Activated CD4-positive, CD25-positive, alpha-beta regulatory T cell treated with anti-CD3 and anti-CD28 coated beads, Interleukin-2, amount 50 U/mL, for 16 hours (primary cell): ENCODE results near the gene GSTM2.
"Not testable (repeated sequence)": the region's sequence is repeated elsewhere in the genome, so short reads cannot be mapped to it uniquely, and the experiment has no call there.

Experiments
- DNase-seq: peaks from one replicate; pipeline ENCODE4 v3.0.0-alpha.2; 2020; ENCODE audit warnings: low read depth, low spot score

GSTM2 gene

DNA sequence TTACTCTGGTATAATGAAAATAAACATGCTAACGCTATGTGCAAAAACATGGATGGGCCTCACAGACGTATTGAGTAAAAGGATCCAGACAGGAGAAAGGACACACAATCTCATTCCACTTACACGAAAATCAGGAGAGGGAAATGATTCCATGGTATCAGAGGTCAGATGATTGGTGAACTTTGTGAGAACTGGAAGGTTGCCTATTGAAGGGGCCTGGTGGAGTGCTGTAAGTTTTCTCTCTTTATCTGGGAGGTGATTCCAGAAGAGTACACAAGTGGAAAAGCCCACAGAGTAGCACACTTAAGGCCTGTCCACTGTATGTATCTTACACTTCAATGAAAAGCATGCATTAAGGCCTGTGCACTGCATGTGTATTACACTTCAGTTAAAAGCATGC lies 9.6 kb downstream of the GSTM2 start:
- DNase-seq = no peak

- not testable (repeated sequence) for DNase-seq
Measured at GRCh38 chr1:109678637-109679036, 10.8 kb downstream of the GSTM2 start.

GRCh38 chr1:109684777-109685176 lies 16.9 kb downstream of the GSTM2 start:
- not testable (repeated sequence) for DNase-seq

DNA sequence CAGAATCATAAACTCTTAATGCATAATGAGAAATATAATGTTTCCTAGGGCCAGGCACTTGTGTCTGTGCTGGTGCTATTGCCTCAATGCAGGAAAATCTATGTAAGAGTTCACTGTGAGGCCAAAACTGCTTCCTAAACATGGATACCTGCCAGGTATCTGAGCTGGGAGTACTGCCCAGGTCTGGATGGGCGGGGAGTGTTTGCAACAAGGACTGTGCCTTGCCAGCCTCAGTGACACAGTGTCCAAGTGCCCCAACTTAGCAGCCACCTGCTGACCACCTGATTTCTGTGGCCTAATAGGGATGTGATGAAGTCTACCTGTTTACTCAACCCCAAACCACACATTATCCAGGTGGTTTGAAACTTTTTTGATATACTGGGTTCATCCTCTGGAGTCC lies 17.5 kb downstream of the GSTM2 start:
- DNase-seq = not testable (repeated sequence)

DNA sequence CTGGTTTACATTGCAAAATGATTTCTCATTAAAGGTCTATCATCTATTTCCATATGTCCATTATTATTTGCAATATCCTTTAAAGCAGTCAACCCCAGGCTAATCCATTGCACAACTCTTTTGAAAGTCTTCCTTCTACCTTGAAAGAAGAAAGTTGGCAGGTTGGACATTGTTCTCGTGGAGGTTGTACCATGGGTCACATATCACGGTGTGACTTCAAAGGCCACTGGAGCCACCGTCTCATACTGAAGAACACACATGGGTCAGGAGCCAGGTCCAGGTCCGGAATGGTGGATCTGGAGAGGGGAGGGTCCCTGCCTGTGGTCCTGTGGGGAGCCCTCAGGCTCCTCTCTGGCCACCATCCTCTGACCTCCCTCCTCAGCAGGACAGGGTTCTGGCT lies 18.0 kb downstream of the GSTM2 start:
- DNase-seq = not testable (repeated sequence)

GRCh38 chr1:109687109-109687508 lies 19.3 kb downstream of the GSTM2 start:
- DNase-seq = not testable (repeated sequence)

DNA sequence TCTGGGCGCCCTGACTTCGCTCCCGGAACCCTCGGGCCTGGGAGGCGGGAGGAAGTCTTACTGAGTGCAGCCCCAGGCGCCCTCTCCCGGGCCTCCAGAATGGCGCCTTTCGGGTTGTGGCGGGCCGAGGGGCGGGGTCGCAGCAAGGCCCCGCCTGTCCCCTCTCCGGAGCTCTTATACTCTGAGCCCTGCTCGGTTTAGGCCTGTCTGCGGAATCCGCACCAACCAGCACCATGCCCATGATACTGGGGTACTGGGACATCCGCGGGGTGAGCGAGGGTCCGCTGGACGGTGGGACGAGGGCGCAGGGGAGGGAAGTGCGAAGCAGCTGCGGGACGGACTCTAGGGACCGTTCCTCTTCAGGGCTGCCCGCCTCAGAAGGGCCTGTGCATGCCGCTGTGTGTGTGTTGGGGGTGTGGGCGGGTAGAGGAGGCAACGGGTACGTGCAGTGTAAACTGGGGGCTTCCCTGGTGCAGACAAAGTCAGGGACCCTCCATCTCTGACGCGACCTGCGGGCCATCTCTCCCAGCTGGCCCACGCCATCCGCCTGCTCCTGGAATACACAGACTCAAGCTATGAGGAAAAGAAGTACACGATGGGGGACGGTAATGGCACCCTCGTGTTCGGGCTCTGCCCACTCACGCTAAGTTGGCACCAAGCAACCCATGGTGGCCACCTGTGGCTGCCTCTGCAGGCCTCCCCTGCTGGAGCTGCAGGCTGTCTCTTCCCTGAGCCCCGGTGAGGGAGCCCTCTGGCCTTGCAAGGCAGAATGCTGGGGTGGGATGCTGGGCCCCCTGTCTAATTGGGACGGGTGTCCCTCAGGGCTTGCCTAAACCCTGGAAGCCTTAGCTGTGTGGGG lies 20.0 kb downstream of the GSTM2 start, which contains the start of gene GSTM1:
Gene GSTM1, plus strand, starts transcription at position 177 of the 859 bp plus-strand sequence. Its CDS starts 57 bp downstream, at position 234.
- no peak for DNase-seq

GRCh38 chr1:109689844-109690405 lies 22.1 kb downstream of the GSTM2 start:
- no peak for DNase-seq

- no peak for DNase-seq
Measured at GRCh38 chr1:109691759-109692158, 23.9 kb downstream of the GSTM2 start.

GRCh38 chr1:109694400-109694799 lies 26.5 kb downstream of the GSTM2 start:
- not testable (repeated sequence) for DNase-seq

GRCh38 chr1:109695138-109695537 lies 27.3 kb downstream of the GSTM2 start:
- not testable (repeated sequence) for DNase-seq

GRCh38 chr1:109697066-109697465 lies 29.2 kb downstream of the GSTM2 start:
- no peak for DNase-seq

DNA sequence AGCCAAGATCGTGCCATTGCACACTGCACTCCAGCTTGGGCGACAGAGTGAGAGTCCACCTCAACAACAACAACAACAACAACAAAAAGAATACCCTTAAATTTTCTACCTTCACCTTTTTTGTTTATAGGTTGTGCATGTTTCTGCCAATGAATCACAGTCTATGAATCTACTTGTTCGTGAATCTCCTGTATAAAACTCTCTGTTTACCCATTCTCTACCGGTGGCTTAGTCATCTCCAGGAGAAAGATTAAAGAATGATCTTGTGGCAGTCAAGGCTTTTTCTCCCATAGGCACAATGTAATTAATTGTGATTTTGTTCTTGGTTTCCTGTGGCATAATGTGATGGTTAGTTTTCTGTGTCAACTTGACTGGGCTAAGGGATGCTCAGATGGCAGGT lies 30.0 kb downstream of the GSTM2 start:
- not testable (repeated sequence) for DNase-seq

- not testable (repeated sequence) for DNase-seq
Measured at GRCh38 chr1:109702940-109703339, 35.1 kb downstream of the GSTM2 start.

- DNase-seq = no peak
Measured at GRCh38 chr1:109704173-109704572, 36.3 kb downstream of the GSTM2 start.

GRCh38 chr1:109705411-109705810 lies 37.6 kb downstream of the GSTM2 start:
- DNase-seq = no peak

DNA sequence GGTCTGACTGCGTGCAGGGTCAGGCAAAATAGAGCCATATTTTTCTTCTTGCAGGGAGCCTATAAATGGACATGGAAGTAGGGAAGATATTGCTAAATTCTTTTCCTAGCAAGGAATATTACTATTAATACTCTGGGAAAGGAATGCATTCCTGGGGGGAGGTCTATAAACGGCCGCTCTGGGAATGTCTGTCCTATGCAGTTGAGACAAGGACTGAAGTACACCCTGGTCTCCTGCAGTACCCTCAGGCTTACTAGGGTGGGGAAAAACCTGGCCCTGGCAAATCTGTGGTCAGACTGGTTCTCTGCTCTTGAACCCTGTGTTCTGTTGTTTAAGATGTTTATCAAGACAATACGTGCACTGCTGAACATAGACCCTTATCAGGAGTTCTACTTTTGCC lies 41.1 kb downstream of the GSTM2 start:
- not testable (repeated sequence) for DNase-seq

DNA sequence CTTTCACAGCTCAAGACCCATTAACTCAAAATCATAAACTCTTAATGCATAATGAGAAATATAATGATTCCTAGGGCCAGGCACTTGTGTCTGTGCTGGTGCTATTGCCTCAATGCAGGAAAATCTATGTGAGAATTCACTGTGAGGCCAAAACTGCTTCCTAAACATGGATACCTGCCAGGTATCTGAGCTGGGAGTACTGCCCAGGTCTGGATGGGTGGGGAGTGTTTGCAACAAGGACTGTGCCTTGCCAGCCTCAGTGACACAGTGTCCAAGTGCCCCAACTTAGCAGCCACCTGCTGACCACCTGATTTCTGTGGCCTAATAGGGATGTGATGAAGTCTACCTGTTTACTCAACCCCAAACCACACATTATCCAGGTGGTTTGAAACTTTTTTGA lies 42.0 kb downstream of the GSTM2 start:
- not testable (repeated sequence) for DNase-seq

- not testable (repeated sequence) for DNase-seq
Measured at GRCh38 chr1:109711593-109712320, 43.9 kb downstream of the GSTM2 start, which contains the start of gene GSTM5. GSTM5 (plus strand) TSS chr1:109712251; CDS start chr1:109712313, 62 bp downstream.

DNA sequence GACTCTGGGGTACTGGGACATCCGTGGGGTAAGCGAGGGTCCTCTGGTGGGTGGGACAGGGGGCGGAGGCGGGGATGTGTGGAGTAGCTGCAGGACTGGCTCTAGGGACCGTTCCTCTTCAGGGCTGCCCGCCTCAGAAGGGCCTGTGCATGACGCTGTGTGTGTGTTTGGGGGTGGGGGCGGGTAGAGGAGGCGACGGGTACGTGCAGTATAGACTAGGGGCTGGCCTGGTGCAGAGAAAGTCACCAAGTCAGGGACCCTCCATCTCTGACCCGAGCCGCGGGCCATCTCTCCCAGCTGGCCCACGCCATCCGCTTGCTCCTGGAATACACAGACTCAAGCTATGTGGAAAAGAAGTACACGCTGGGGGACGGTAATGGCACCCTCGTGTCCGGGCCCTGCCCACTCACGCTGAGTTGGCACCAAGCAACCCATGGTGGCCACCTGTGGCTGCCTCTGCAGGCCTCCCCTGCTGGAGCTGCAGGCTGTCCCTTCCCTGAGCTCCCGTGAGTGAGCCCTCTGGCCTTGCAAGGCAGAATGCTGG lies 44.5 kb downstream of the GSTM2 start:
- no peak for DNase-seq

DNA sequence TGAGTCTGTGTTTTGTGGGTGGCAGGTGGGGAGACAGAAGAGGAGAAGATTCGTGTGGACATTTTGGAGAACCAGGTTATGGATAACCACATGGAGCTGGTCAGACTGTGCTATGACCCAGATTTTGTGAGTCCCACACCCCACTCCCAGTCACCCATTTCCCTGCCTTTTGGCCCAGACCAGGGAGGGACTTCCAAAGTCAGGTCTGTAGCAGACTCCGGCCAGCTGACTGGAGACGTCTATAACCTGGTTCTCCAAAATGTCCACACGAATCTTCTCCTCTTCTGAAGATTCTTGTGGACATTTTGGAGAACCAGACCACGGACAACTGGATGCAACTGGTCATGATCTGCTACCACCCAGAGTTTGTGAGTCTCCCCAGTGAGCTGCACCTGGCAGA lies 45.8 kb downstream of the GSTM2 start:
- no peak for DNase-seq
